Measurements from ENCODE around the gene CDH16. TPM values are rescaled to one million over a fixed set of nuclear protein-coding genes. Genes with fewer than 3 reads are reported as not detected.
A peak's percentile ranks its signal among the peaks of the same experiment; 100 is the strongest.
"Not testable (repeated sequence)": the region's sequence is repeated elsewhere in the genome, so short reads cannot be mapped to it uniquely, and the experiment has no call there.

CDH16 gene
- polyA plus RNA-seq, 1 experiment: not detected

- Histone ChIP-seq H3K4me3 (ENCODE audit: low read depth, low read length) (no peak overlapping the region), H3K27me3 (ENCODE audit: control insufficient read depth, insufficient read depth, low read length) (no peaks in the 10 kb centered on the region), H3K27ac (ENCODE audit: low read depth, low read length) (no peak overlapping the region), H3K9me3 (ENCODE audit: control insufficient read depth, insufficient read depth, low read length) (no peaks in the 10 kb centered on the region; the same call in 1 of the 2 replicates)
- DNase-seq (ENCODE audit: low read depth, low spot score): no peak
- ChIA-PET POLR2A (no interaction called here), CTCF (interaction anchor here (0.8 kb wide), 1 partner anchor 43 kb away, joined by 3 read pairs; no protein-coding TSS in a partner anchor)
- no peak for TF ChIP-seq CTCF (IDR thresholded peaks at IDR 0.05; ENCODE audit: low read depth, low read length)
These were observed 19.1 kb upstream of the CDH16 start for GRCh38 chr16:66937725-66938337.

- Histone ChIP-seq H3K9me3 (ENCODE audit: control insufficient read depth, insufficient read depth, low read length) (no peaks in the 10 kb centered on the region; the same call in 1 of the 2 replicates), H3K4me3 (ENCODE audit: low read depth, low read length) (no peak overlapping the region), H3K27me3 (ENCODE audit: control insufficient read depth, insufficient read depth, low read length) (no peaks in the 10 kb centered on the region), H3K27ac (ENCODE audit: low read depth, low read length) (no peak overlapping the region)
- ChIA-PET CTCF (interaction anchor here (0.7 to 1.4 kb wide), 2 partner anchors 10 to 36 kb away, joined by 3 to 4 read pairs; no protein-coding TSS in a partner anchor), POLR2A (no interaction called here)
- DNase-seq (ENCODE audit: low read depth, low spot score): no peak
- no peak for TF ChIP-seq CTCF (IDR thresholded peaks at IDR 0.05; ENCODE audit: low read depth, low read length)
These were observed 18.3 kb upstream of the CDH16 start for GRCh38 chr16:66936889-66937554.

GRCh38 chr16:66936462-66936861 lies 17.8 kb upstream of the CDH16 start:
- DNase-seq (ENCODE audit: low read depth, low spot score): no peak
- no peaks in the 10 kb centered on the region for H3K27me3 ChIP-seq (ENCODE audit: control insufficient read depth, insufficient read depth, low read length)
- ChIA-PET CTCF (interaction anchor here (0.7 to 1.4 kb wide), 2 partner anchors 11 to 35 kb away, joined by 3 to 4 read pairs; no protein-coding TSS in a partner anchor), POLR2A (no interaction called here)
- H3K9me3 ChIP-seq (ENCODE audit: control insufficient read depth, insufficient read depth, low read length): no peaks in the 10 kb centered on the region; the same call in 1 of the 2 replicates
- H3K4me3 ChIP-seq (ENCODE audit: low read depth, low read length): peak overlapping the region; percentile 96
- H3K27ac ChIP-seq (ENCODE audit: low read depth, low read length): no peak overlapping the region
- no peak for TF ChIP-seq CTCF (IDR thresholded peaks at IDR 0.05; ENCODE audit: low read depth, low read length)

- ChIA-PET POLR2A (interaction anchor here (0.6 kb wide), 1 partner anchor 1540 kb away, joined by 3 read pairs; no protein-coding TSS in a partner anchor), CTCF (interaction anchor here (1.4 kb wide), 1 partner anchor 34 kb away, joined by 3 read pairs; no protein-coding TSS in a partner anchor)
- peak within 1 kb of the TSS; percentile 96 for H3K4me3 ChIP-seq (ENCODE audit: low read depth, low read length)
- no peaks in the 10 kb centered on the region for H3K27me3 ChIP-seq (ENCODE audit: control insufficient read depth, insufficient read depth, low read length)
- no peak for DNase-seq (ENCODE audit: low read depth, low spot score)
- TF ChIP-seq CTCF (IDR thresholded peaks at IDR 0.05; ENCODE audit: low read depth, low read length): no peak
- no peaks in the 10 kb centered on the region; the same call in 1 of the 2 replicates for H3K9me3 ChIP-seq (ENCODE audit: control insufficient read depth, insufficient read depth, low read length)
- H3K27ac ChIP-seq (ENCODE audit: low read depth, low read length): peak within 1 kb of the TSS; percentile 70
These were observed 16.8 kb upstream of the CDH16 start, which contains the start of gene CES2 for GRCh38 chr16:66935314-66936011. Gene CES2 (plus strand): TSS chr16:66935516. CDS start chr16:66935636, 120 bp downstream.

- Histone ChIP-seq H3K27ac (ENCODE audit: low read depth, low read length) (peak overlapping the region; percentile 70), H3K4me3 (ENCODE audit: low read depth, low read length) (peak overlapping the region; percentile 96)
- CTCF ChIA-PET; H3K27me3 ChIP-seq (ENCODE audit: control insufficient read depth, insufficient read depth, low read length); DNase-seq (ENCODE audit: low read depth, low spot score); H3K9me3 ChIP-seq (ENCODE audit: control insufficient read depth, insufficient read depth, low read length): not testable (repeated sequence)
- POLR2A ChIA-PET: interaction anchor here (1.6 kb wide), 1 partner anchor 37 kb away, joined by 4 read pairs; no protein-coding TSS in a partner anchor
These were observed 16.2 kb upstream of the CDH16 start for GRCh38 chr16:66934839-66935313.

Measured in AG04450 (cell line).